Measurements from ENCODE around the gene TMEM45B. TPM values are rescaled to one million over a fixed set of nuclear protein-coding genes. Genes with fewer than 3 reads are reported as not detected.
"Not testable (repeated sequence)": the region's sequence is repeated elsewhere in the genome, so short reads cannot be mapped to it uniquely, and the experiment has no call there.

The TMEM45B gene
- total RNA-seq, 1 donor = not detected

DNA sequence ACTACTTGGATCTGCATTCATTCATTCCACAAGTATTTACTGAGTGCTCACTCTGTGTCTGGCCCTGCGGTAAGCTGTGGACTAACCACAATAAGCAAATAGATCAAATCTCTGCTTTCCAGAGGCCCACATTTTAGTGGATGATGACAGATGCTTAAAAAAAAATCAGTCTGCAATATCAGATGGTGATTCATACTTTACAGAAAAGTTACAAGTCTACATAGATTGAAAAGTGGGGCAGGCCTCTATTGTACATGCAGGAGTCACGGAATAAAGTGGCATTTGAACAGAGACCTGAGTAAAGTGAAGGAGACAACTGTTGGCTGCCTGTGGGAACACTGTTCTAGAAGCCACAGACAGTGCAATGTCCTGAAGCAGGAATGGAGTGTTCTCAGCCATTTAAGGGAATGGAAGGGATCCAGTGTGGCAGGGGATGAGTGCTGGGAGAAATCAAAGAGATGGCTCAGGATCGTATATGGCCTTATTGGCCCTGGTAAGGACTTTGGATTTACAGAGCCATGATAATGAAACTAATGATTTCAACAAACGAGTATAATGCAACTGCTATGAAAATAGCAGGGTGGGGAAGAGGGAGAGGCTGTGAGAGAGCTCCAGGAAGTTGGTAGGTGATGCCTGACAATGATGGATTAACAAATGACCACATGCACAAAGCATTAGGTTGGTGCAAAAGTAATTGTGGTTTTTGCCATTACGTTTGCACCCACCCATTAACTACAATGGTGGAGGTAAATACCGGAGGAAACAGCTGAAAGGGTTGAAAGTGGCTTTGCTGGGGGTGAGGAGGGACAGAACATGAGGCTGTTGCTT, 31.1 kb downstream of the TMEM45B start:
- no peak overlapping the region for H3K4me3 ChIP-seq (ENCODE audit: low read depth, low read length)
- TF ChIP-seq, protein P1, sequence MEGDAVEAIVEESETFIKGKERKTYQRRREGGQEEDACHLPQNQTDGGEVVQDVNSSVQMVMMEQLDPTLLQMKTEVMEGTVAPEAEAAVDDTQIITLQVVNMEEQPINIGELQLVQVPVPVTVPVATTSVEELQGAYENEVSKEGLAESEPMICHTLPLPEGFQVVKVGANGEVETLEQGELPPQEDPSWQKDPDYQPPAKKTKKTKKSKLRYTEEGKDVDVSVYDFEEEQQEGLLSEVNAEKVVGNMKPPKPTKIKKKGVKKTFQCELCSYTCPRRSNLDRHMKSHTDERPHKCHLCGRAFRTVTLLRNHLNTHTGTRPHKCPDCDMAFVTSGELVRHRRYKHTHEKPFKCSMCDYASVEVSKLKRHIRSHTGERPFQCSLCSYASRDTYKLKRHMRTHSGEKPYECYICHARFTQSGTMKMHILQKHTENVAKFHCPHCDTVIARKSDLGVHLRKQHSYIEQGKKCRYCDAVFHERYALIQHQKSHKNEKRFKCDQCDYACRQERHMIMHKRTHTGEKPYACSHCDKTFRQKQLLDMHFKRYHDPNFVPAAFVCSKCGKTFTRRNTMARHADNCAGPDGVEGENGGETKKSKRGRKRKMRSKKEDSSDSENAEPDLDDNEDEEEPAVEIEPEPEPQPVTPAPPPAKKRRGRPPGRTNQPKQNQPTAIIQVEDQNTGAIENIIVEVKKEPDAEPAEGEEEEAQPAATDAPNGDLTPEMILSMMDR (IDR thresholded peaks at IDR 0.05; ENCODE audit: insufficient read depth, low read length) = no peak
- peak; percentile 92 for DNase-seq (ENCODE audit: low read depth)

DNA sequence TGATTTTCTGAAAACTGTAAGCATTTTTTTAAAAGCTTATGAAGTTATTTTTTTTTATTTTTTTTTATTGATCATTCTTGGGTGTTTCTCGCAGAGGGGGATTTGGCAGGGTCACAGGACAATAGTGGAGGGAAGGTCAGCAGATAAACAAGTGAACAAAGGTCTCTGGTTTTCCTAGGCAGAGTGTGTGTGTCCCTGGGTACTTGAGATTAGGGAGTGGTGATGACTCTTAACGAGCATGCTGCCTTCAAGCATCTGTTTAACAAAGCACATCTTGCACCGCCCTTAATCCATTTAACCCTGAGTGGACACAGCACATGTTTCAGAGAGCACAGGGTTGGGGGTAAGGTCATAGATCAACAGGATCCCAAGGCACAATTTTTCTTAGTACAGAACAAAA, 31.7 kb downstream of the TMEM45B start:
- not testable (repeated sequence) for DNase-seq (ENCODE audit: low read depth); H3K4me3 ChIP-seq (ENCODE audit: low read depth, low read length)

DNA sequence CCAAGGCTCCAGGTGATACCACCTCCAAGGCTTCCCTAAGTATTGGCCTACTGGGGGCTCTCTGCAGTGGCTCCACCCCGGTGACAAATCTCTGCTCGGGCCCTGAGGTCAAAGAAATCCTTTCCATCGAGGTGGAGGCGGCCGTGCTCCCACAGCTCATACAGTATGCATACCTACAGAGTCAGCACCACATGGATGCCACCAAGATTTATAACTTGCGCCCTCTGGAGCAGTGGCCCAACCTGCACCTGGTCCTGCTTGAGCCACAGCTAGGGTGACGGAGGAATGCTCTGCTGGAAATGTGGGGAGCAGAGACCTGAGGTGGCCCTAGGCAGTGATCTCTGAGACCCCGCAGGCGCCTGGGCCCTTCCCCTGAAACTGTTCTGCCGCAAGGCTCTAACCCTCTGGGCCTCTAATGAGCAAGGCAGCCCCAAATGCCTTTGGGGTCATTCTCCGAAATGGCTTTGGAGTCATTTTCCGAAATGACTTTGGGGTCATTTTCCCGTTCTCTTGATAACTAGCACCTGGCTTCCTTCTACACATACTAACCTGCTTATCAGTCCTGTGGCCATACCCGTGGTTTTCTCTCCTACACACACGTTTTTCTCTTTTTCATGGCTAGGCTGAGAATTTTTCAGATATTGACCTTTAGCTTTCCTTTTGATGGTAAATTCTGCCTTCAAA, 33.9 kb downstream of the TMEM45B start:
- DNase-seq (ENCODE audit: low read depth) = no peak
- no peak overlapping the region for H3K4me3 ChIP-seq (ENCODE audit: low read depth, low read length)
- TF ChIP-seq, protein P1 (IDR thresholded peaks at IDR 0.05; ENCODE audit: insufficient read depth, low read length) = no peak

DNA sequence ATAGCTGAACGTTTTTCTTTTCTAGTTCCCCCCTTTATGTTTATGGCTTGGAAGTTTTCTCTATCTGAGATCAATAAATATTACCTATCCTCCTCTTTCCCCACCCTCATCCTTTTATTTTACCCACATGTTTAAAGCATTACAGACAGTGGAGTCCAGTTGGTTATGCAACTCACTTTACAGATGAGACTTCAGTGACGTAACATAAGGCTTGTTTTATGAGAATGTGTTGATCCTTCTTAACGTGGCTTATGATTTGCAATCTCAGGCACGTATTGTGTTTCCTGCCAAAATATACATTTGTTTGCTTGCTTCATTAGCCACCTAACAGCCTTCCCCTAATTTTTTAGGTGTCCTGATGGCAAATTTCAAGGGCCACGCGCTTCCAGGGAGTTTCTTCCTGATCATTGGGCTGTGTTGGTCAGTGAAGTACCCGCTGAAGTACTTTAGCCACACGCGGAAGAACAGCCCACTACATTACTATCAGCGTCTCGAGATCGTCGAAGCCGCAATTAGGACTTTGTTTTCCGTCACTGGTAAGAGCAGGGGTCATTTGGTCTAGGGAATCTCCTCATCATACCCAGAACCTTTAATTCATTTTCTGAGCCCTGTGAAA, 36.6 kb downstream of the TMEM45B start:
- TF ChIP-seq, protein P1 (IDR thresholded peaks at IDR 0.05; ENCODE audit: insufficient read depth, low read length) = no peak
- no peak overlapping the region for H3K4me3 ChIP-seq (ENCODE audit: low read depth, low read length)
- no peak for DNase-seq (ENCODE audit: low read depth)

DNA sequence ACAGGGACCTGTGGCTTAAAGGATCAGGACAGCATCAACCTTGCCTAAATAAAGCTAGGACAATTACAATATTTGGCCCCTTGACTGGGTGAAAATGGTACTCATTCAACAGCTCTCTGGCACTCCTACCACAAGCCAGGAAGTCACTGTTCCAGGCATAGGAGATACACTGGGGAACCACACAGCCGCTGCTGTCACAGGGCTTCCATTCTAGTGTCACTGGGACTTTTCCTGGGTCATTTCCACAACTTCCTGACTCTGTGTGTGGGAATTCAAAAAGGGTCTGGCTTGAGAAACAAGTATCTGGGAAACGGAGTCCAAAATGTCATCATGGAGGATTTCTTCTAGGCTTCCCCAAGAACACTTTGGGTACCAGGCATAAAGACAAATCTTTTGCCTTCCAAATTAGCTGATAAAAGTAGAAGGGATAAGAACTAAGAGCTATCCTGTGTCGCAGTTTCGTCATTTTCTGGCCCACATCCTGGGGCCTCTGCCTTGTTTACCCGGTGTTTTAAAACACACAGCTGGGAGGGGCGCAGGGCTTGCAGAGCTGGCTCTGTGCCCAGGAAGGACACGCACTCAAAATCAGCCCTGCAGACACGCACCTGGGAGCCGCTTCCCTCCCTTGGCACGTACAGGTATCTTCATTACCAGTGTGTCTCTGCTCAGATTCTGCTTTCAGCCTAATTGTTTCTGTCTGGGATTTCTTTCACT, 38.0 kb downstream of the TMEM45B start:
- TF ChIP-seq, protein P1 (IDR thresholded peaks at IDR 0.05; ENCODE audit: insufficient read depth, low read length) = no peak
- DNase-seq (ENCODE audit: low read depth) = peak; percentile 54

DNA sequence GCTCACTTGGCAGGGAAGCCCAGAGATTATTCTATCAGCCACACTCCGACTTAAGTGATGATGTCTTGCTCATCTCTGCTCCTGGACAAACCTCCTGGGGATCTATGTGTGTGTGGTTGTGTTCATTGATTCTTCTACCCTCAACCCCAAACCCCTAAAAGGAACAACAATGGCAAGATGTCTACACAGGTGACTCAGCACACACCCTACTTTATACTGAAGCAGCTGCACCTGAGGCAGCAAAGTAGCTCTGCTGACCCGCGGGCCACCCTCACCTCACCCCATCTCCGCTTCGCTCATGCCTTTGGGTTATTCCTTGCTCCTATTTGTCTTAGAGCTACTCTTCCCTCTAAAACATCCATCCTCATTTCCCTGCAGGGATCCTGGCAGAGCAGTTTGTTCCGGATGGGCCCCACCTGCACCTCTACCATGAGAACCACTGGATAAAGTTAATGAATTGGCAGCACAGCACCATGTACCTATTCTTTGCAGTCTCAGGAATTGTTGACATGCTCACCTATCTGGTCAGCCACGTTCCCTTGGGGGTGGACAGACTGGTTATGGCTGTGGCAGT, 38.7 kb downstream of the TMEM45B start:
- H3K4me3 ChIP-seq (ENCODE audit: low read depth, low read length) = no peak overlapping the region
- TF ChIP-seq, protein P1 (IDR thresholded peaks at IDR 0.05; ENCODE audit: insufficient read depth, low read length) = no peak
- no peak for DNase-seq (ENCODE audit: low read depth)

More for the DNA sequence above, 38.0 kb downstream of the TMEM45B start:
- H3K4me3 ChIP-seq (ENCODE audit: low read depth, low read length) = no peak overlapping the region
